Left ventricle myocardium superior (tissue), 1 donor: ENCODE data around the gene MFSD11. TPM values are rescaled to one million over a fixed set of nuclear protein-coding genes. Genes with fewer than 3 reads are reported as not detected.
A peak's percentile ranks its signal among the peaks of the same experiment; 100 is the strongest.
"Not testable (repeated sequence)": the region's sequence is repeated elsewhere in the genome, so short reads cannot be mapped to it uniquely, and the experiment has no call there.

Experiments used
- ATAC-seq: fragments of 200-7000 bp; cut with Tn5 transposase; one replicate; pipeline ENCODE4 v1.9.1; 2020; ENCODE audit warnings: mild to moderate bottlenecking, moderate library complexity
- DNase-seq: peaks from one replicate; pipeline ENCODE4 v3.0.0-alpha.2; 2020
- intact Hi-C: fragments of 100-400 bp; cut with micrococcal nuclease; formaldehyde crosslinking; loops from one replicate; pipeline ENCODE4 v1.11.0; 2022
- total RNA-seq: library from RNA; stranded (reverse); fragmentation: NEBNext Ultra II Directional; extraction: Animal tissue kit (Norgen Biotek cat#: 25700); gene quantifications from one replicate; pipeline ENCODE4 v1.2.1, GENCODE V29; 2021
- donor health status: DM: no; HTN: yes; CAD: no; lungs with severe emphysema.

MFSD11 gene
- total RNA-seq, 1 donor from 2014 or later = 21.3 TPM

GRCh38 chr17:76783146-76783545, 45.2 kb downstream of the MFSD11 start:
- intact Hi-C loops = no loop called here
- ATAC-seq (no peak), DNase-seq (no peak)

- intact Hi-C loops = no loop called here
- DNase-seq = no peak
These were observed 47.0 kb downstream of the MFSD11 start for GRCh38 chr17:76784926-76785325.

GRCh38 chr17:76787866-76788265, 49.9 kb downstream of the MFSD11 start:
- DNase-seq, intact Hi-C loops: not testable (repeated sequence)
- ATAC-seq = peak; percentile 58

More at GRCh38 chr17:76784926-76785325, 47.0 kb downstream of the MFSD11 start:
- no peak for ATAC-seq

- intact Hi-C loops = no loop called here
- ATAC-seq = no peak
- no peak for DNase-seq
These were observed 51.4 kb downstream of the MFSD11 start for GRCh38 chr17:76789235-76789788.

GRCh38 chr17:76791053-76791980, 53.4 kb downstream of the MFSD11 start:
- peak; percentile 50 for ATAC-seq
- intact Hi-C loops = no loop called here
- peak; percentile 35 for DNase-seq

- DNase-seq = no peak
- ATAC-seq = no peak
- intact Hi-C loops = no loop called here
These were observed 54.4 kb downstream of the MFSD11 start for GRCh38 chr17:76792348-76792747.

- no peak for ATAC-seq
- no peak for DNase-seq
- intact Hi-C loops = no loop called here
These were observed 55.9 kb downstream of the MFSD11 start for GRCh38 chr17:76793775-76794174.

- ATAC-seq = no peak
- no peak for DNase-seq
- intact Hi-C loops = no loop called here
These were observed 58.2 kb downstream of the MFSD11 start for GRCh38 chr17:76796081-76796480.

GRCh38 chr17:76797241-76797840, 59.4 kb downstream of the MFSD11 start:
- no peak for DNase-seq
- no peak for ATAC-seq
- intact Hi-C loops = no loop called here

- ATAC-seq = no peak
- DNase-seq = no peak
- intact Hi-C loops = no loop called here
These were observed 63.8 kb downstream of the MFSD11 start for GRCh38 chr17:76801706-76802105.

GRCh38 chr17:76805319-76805718, 67.4 kb downstream of the MFSD11 start:
- DNase-seq (no peak), ATAC-seq (no peak)
- intact Hi-C loops = no loop called here

GRCh38 chr17:76806151-76806550, 68.2 kb downstream of the MFSD11 start:
- DNase-seq, intact Hi-C loops, ATAC-seq: not testable (repeated sequence)

GRCh38 chr17:76806767-76807166, 68.8 kb downstream of the MFSD11 start:
- intact Hi-C loops, DNase-seq, ATAC-seq: not testable (repeated sequence)

GRCh38 chr17:76808326-76808725, 70.4 kb downstream of the MFSD11 start:
- intact Hi-C loops = no loop called here
- ATAC-seq = no peak
- no peak for DNase-seq

- no peak for ATAC-seq
- intact Hi-C loops = no loop called here
- DNase-seq = no peak
These were observed 73.0 kb downstream of the MFSD11 start for GRCh38 chr17:76810956-76811355.

GRCh38 chr17:76811834-76812233, 73.9 kb downstream of the MFSD11 start:
- intact Hi-C loops = no loop called here
- ATAC-seq (no peak), DNase-seq (no peak)

GRCh38 chr17:76812263-76812662, 74.3 kb downstream of the MFSD11 start:
- ATAC-seq (no peak), DNase-seq (no peak)

GRCh38 chr17:76812968-76813367, 75.0 kb downstream of the MFSD11 start:
- intact Hi-C loops = no loop called here
- ATAC-seq (no peak), DNase-seq (no peak)

More at GRCh38 chr17:76812263-76812662, 74.3 kb downstream of the MFSD11 start:
- intact Hi-C loops = no loop called here

GRCh38 chr17:76815907-76816589, 78.1 kb downstream of the MFSD11 start:
- DNase-seq, ATAC-seq, intact Hi-C loops: not testable (repeated sequence)
